B cell (primary cell): Measurements from ENCODE around the gene AKAP6. TPM values are rescaled to one million over a fixed set of nuclear protein-coding genes. Genes with fewer than 3 reads are reported as not detected.

ENCODE experiments used
- ATAC-seq: fragments of 200-7000 bp; cut with Tn5 transposase; one replicate; pipeline ENCODE4 v1.10.0; 2021; ENCODE audit warnings: low read depth, mild to moderate bottlenecking, moderate number of reproducible peaks, moderate library complexity
- CTCF ChIA-PET: fragments of 350-600 bp; sonication (Branson Sonifier 250); formaldehyde crosslinking; loops from one replicate; lab custom pipeline; 2021; ENCODE audit warnings: antibody characterized with exemption, inconsistent platforms; lab: Charles Lee
- POLR2A ChIA-PET: fragments of 350-600 bp; sonication (Branson Sonifier 250); formaldehyde crosslinking; loops from one replicate; lab custom pipeline; 2021; ENCODE audit warnings: antibody characterized with exemption; lab: Charles Lee
- DNase-seq: peaks from one replicate; pipeline ENCODE4 v3.0.0; 2013
- H2AFZ ChIP-seq: 2 replicates; pipeline ENCODE4 v1.6.1; 2012; ENCODE audit warnings: mild to moderate bottlenecking, low read depth, low read length; ENCODE audit not compliant: insufficient read depth, poor library complexity, severe bottlenecking
- H3K27ac ChIP-seq, 2 donors: 1 replicate in 1 of 2; 2 replicates in 1 of 2; pipeline ENCODE4 v1.5.1; 2012 to 2013; ENCODE audit warnings: low read length in 2 of 2, mild to moderate bottlenecking in 2 of 2, moderate library complexity in 1 of 2
- H3K27me3 ChIP-seq, 4 experiments: fragments of 200-600 bp in 1 of 4; sonication (generic) in 1 of 4; replicated peaks in 1 of 4; 1 replicate in 2 of 4; 2 replicates in 2 of 4; pipeline versions ENCODE4 v1.6.1 to v1.7.0; 2013 to 2016; ENCODE audit warnings: low read length in 3 of 4, mild to moderate bottlenecking in 2 of 4, mixed read lengths in 1 of 4, moderate library complexity in 1 of 4; ENCODE audit not compliant: insufficient read depth in 4 of 4, control insufficient read depth in 3 of 4; ENCODE audit errors: control extremely low read depth in 1 of 4
- H3K36me3 ChIP-seq, 2 experiments: replicated peaks in 1 of 2; 1 replicate in 1 of 2; 2 replicates in 1 of 2; pipeline versions ENCODE4 v1.6.1 to v1.7.1; 2013; ENCODE audit warnings: low read length in 1 of 2; ENCODE audit not compliant: insufficient read depth in 2 of 2, control insufficient read depth in 1 of 2; ENCODE audit errors: control extremely low read depth in 1 of 2, extremely low read depth in 1 of 2
- H3K4me1 ChIP-seq, 2 donors: fragments of 200-600 bp in 1 of 2; sonication (generic) in 1 of 2; 1 replicate in 1 of 2; 2 replicates in 1 of 2; pipeline versions ENCODE4 v1.5.1 to v1.6.1; 2013 to 2017; ENCODE audit warnings: low read length in 2 of 2; ENCODE audit not compliant: control insufficient read depth in 2 of 2, insufficient read depth in 2 of 2
- H3K4me2 ChIP-seq: replicated peaks from 2 replicates; pipeline ENCODE3; 2012; ENCODE audit warnings: mild to moderate bottlenecking, low read depth, low read length; ENCODE audit not compliant: poor library complexity, severe bottlenecking
- H3K4me3 ChIP-seq, 5 experiments: fragments of 200-600 bp in 1 of 5; sonication (generic) in 1 of 5; 1 replicate in 3 of 5; 2 replicates in 2 of 5; pipeline versions ENCODE4 v1.5.1 to v1.7.0; 2011 to 2016; ENCODE audit warnings: low read length in 4 of 5, mild to moderate bottlenecking in 4 of 5, low read depth in 2 of 5, control low read depth in 1 of 5, moderate library complexity in 1 of 5; ENCODE audit not compliant: insufficient read depth in 1 of 5; ENCODE audit errors: control extremely low read depth in 1 of 5, extremely low read depth in 1 of 5
- H3K79me2 ChIP-seq: fragments of 200-600 bp; sonication (generic); one replicate; pipeline ENCODE4 v1.6.0; 2016; ENCODE audit warnings: low read length; ENCODE audit not compliant: control insufficient read depth, insufficient read depth
- H3K9ac ChIP-seq: fragments of 200-600 bp; sonication (generic); 2 replicates; pipeline ENCODE4 v1.6.1; 2017; ENCODE audit warnings: mild to moderate bottlenecking, low read length, moderate library complexity
- H3K9me3 ChIP-seq, 3 donors: one replicate each; pipeline versions ENCODE4 v1.6.1 to v1.7.1; 2013; ENCODE audit warnings: low read length in 2 of 3; ENCODE audit not compliant: control insufficient read depth in 2 of 3, insufficient read depth in 1 of 3; ENCODE audit errors: control extremely low read depth in 1 of 3
- H4K20me1 ChIP-seq: 2 replicates; pipeline ENCODE4 v1.6.0; 2012; ENCODE audit warnings: mild to moderate bottlenecking, low read length; ENCODE audit not compliant: insufficient read depth, control insufficient read depth, poor library complexity, severe bottlenecking
- H3K27ac Mint-ChIP-seq: one replicate; pipeline ENCODE4 v1.8.0; 2021; ENCODE audit warnings: mixed read lengths
- H3K27me3 Mint-ChIP-seq: one replicate; pipeline ENCODE4 v1.8.0; 2021; ENCODE audit warnings: mixed read lengths
- H3K4me1 Mint-ChIP-seq: one replicate; pipeline ENCODE4 v1.8.0; 2021; ENCODE audit warnings: mixed read lengths
- H3K4me3 Mint-ChIP-seq: one replicate; pipeline ENCODE4 v1.8.0; 2021; ENCODE audit warnings: mixed read lengths
- H3K9me3 Mint-ChIP-seq: one replicate; pipeline ENCODE4 v1.8.0; 2022; ENCODE audit warnings: mixed read lengths; ENCODE audit not compliant: insufficient read depth
- CTCF ChIP-seq: fragments of 200-600 bp; IDR thresholded peaks from one replicate; pipeline ENCODE4 v1.8.0; 2022; ENCODE audit warnings: antibody characterized with exemption, mild to moderate bottlenecking
- EZH2 ChIP-seq: IDR thresholded peaks from 2 replicates; pipeline ENCODE4 v1.6.1; 2012; ENCODE audit warnings: borderline replicate concordance, low read depth, mild to moderate bottlenecking, moderate library complexity, low read length; ENCODE audit not compliant: insufficient read depth, poor library complexity, severe bottlenecking
- WGBS: methylation state at CpG from one replicate; pipeline ENCODE4 v1.1.5; 2013; ENCODE audit warnings: missing lambda C conversion rate; ENCODE audit not compliant: insufficient coverage; 5-methylcytosine and 5-hydroxymethylcytosine counted together
- intact Hi-C: fragments of 100-400 bp; cut with micrococcal nuclease; formaldehyde crosslinking; loops from one replicate; pipeline ENCODE4 v1.10.0; 2022
- polyA plus RNA-seq: library from polyadenylated mRNA; depleted of rRNA; stranded (reverse); fragments of >200 nt; gene quantifications from 2 replicates; pipeline ENCODE4 v1.2.3, GENCODE V29; 2012
- total RNA-seq, 2 donors: library from RNA; stranded (reverse); fragments of 120-200 nt in 1 of 2; gene quantifications; 1 replicate in 1 of 2; 2 replicates in 1 of 2; pipeline versions ENCODE4 v1.2.3 to v1.2.4, GENCODE V29; 2013 to 2022

AKAP6 gene
- total and polyA plus RNA-seq, 2 donors (not counting 1 experiment from before 2014, with no cell fraction given): 1.4 to 2.8 TPM

GRCh38 chr14:32545506-32546210 is 216.6 kb downstream of the AKAP6 start:
- H3K9ac ChIP-seq: no peak overlapping the region
- H3K9me3 Mint-ChIP-seq: no peaks in the 10 kb centered on the region
- no peak overlapping the region for H2AFZ ChIP-seq
- H3K27me3 ChIP-seq: no peaks in the 10 kb centered on the region
- H4K20me1 ChIP-seq: no peaks in the 10 kb centered on the region
- H3K4me3 ChIP-seq: no peak overlapping the region
- H3K27ac Mint-ChIP-seq: no peak overlapping the region
- H3K36me3 ChIP-seq: no peaks in the 10 kb centered on the region
- no peak overlapping the region for H3K4me3 Mint-ChIP-seq
- WGBS: 98% methylated on average over 6 of the region's 10 CpGs
- ChIA-PET POLR2A (no interaction called here), CTCF (no interaction called here)
- H3K4me1 Mint-ChIP-seq: no peaks in the 10 kb centered on the region
- TF ChIP-seq EZH2 (no peak), CTCF (no peak)
- H3K4me2 ChIP-seq: no peak overlapping the region
- no peak for ATAC-seq
- H3K9me3 ChIP-seq: no peaks in the 10 kb centered on the region
- intact Hi-C loops: no loop called here
- no peaks in the 10 kb centered on the region for H3K79me2 ChIP-seq
- no peak for DNase-seq
- H3K27me3 Mint-ChIP-seq: no peaks in the 10 kb centered on the region
- no peaks in the 10 kb centered on the region for H3K4me1 ChIP-seq
- H3K27ac ChIP-seq: no peak overlapping the region

GRCh38 chr14:32546246-32546645 is 217.1 kb downstream of the AKAP6 start:
- H3K79me2 ChIP-seq: no peaks in the 10 kb centered on the region
- Mint-ChIP-seq H3K4me3 (no peak overlapping the region), H3K9me3 (no peaks in the 10 kb centered on the region), H3K27ac (no peak overlapping the region), H3K27me3 (no peaks in the 10 kb centered on the region), H3K4me1 (no peaks in the 10 kb centered on the region)
- ChIA-PET POLR2A (no interaction called here), CTCF (interaction anchor here (1.3 kb wide), 1 partner anchor 30 kb away, joined by 3 read pairs; no protein-coding TSS in a partner anchor)
- no peaks in the 10 kb centered on the region for H4K20me1 ChIP-seq
- H3K9me3 ChIP-seq: no peaks in the 10 kb centered on the region
- H3K4me1 ChIP-seq: no peaks in the 10 kb centered on the region
- H3K9ac ChIP-seq: no peak overlapping the region
- no peak overlapping the region for H3K4me2 ChIP-seq
- H2AFZ ChIP-seq: no peak overlapping the region
- no peaks in the 10 kb centered on the region for H3K27me3 ChIP-seq
- ATAC-seq (no peak), DNase-seq (no peak)
- no peak for TF ChIP-seq CTCF
- TF ChIP-seq EZH2: no peak
- no peak overlapping the region for H3K27ac ChIP-seq
- intact Hi-C loops: no loop called here
- H3K4me3 ChIP-seq: no peak overlapping the region
- no peaks in the 10 kb centered on the region for H3K36me3 ChIP-seq
- WGBS: no CpG with 5 or more reads among the region's 2 CpGs
